DMS79 (cell line): ENCODE measurements around the gene ERBIN.
"Not testable (repeated sequence)": the region's sequence is repeated elsewhere in the genome, so short reads cannot be mapped to it uniquely, and the experiment has no call there.

Source experiments
- DNase-seq: peaks from one replicate; lab custom pipeline; 2025; lab: John Stamatoyannopoulos, UW

ERBIN gene

DNA sequence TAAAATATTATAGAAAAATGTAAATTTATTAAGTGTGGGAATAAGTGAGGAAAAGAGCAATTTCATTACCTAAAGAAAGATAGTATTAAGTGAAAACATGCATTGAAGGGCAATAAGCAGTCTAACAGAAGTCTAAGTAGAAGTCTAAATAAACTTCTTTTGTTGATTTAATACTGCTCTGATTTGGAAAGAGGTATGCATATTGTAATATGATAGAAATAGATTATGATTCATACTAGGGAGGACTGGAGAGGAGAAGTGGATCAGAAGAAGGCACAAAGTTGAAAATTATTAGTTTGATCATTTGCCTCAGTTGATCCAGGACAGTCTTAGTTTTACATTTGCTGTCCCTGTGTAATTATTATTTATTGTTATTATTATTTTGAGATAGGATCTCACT is 6.6 kb upstream of the ERBIN start:
- no peak for DNase-seq

DNA sequence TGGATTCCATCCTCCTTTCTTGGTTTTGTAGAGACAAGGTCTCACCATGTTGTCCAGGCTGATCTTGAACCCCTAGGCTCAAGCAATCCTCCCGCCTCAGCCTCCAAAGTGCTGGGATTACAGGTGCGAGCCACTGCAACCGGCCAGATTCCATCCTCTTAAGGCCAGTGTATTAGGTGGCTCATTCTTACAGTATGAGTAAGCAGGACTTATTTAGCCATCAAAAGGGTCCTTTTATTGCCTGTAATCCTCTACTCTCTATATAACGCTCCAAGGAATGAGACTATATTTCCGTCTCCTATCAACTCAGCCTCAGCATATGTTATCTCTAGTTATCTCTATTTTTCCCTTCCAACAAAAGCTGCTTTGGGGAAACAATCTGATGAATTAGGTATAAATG is 3.0 kb upstream of the ERBIN start:
- DNase-seq = no peak

DNA sequence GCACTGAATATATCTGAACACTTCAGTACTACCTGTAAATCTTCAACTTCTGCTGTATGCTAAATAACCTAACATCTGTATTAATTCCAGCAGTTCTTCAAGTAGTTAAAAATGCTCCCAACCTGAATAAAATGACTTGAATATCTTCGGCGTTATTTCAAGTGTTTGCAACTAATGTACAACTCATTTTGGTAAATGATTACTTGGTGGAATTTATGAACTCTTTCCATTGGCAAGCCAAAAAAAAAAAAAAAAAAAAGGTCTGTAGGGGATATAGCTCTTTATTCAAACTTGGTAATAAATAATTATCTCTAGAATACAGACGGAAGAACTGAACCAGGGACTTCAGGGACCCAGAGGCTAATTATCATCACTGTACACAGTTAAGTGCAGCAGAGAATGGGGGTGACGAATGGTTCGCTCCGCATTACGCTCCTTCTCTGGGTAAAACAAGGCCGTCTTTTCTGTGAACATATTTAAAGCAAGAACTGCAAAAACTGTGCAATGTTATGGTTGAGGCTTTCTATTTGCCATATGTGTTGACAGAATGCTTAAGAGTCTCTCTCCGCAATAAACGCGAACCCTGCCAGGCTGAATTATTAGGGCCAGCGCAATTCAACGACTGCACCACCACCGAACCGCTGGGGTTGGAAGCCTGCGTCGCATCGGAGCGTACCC is 1.9 kb upstream of the ERBIN start:
- DNase-seq = no peak

GRCh38 chr5:65925044-65925600 is 1.3 kb upstream of the ERBIN start:
- no peak for DNase-seq

DNA sequence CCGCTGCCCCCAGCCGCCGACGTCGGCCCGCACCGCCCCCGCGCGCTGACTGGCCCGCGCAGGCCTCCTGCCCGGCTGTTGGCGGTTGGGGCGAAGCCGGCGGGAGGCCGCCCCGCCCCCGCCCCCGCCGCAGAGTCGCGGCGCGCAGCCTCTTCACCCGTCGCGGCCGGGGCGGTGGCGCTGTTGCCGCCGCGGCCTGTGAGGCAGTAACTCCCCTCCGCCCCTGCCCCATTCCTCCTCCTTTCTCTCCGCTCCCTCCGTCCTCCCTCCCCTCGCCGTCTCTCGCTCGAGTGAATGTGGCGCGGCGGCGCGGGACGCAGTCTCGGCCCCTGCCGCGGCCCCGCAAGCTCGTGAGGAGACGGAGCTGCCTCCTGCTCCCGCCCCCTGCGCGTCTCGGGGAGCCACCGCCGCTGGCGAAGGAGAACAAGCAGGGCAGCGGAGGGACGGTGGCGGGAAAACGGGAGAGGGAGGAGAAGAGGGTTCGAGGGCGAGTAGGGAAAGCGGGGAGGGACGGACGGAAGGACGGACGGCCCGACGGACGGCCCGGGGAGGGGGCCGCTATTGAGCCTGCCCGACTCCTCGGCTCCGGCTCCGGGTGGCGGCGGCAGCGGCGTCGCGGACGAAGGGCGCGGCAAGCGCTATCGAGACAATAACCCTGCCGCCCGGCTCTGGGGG is 637 bp upstream of the ERBIN start:
- DNase-seq = peak; percentile 33

GRCh38 chr5:65926893-65927292 is 518 bp downstream of the ERBIN start:
- no peak for DNase-seq

DNA sequence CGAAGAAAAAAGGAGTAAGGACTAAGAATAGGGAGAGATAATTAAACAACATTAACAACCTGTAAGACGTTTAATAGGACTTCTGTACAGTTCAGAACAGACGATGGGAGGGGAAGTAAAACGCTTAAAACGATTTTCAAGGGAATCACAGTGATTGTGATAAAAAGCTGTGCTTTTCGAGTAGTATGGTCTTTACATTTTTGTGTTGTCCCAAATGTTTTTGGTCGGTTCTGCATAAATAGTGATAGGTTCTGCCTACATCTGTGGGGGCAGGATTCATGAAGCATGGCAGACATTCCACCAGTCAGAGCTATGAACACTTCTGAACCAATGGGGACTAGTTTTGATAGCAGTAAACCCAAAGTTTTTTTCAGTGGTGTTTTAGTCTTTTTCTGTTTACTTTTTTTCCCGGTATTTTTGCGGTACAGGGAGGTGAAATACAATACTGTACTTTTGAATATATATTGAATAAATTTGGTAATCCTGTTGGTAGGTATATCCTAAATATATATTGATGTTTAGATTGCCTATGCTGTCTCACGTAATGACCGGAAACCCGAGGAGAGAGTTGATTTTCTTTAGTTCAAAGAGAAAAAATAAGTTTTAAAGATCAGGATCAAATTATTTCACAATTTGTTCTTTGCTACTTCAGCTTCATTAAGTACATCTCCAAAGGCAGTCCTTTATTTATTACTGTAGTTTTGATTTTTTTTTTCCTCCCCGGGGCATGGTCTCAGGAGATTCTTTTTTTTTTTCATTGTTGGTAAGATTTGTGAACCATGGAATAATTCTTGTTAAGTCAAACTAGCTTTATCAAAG is 1.3 kb downstream of the ERBIN start:
- no peak for DNase-seq

GRCh38 chr5:65928322-65928752 is 2.0 kb downstream of the ERBIN start:
- no peak for DNase-seq

DNA sequence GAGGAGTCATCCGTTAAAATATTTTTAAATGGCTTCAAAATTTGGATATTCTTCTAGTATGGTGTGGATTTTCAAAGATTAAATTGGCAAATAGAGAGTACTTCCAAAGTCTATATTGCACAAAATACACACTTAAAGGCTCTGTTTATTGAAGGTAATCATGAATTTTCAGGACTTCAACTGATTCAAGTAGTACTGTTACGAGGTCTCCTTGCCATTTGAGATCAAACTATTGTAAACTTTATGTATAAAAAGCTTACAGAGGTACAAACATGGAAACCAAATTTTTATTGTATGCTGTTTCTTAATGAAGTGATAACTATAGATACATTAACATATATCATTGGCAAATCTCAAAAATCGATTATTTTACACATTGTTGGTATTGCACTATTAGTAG is 2.5 kb downstream of the ERBIN start:
- no peak for DNase-seq

GRCh38 chr5:65932676-65933075 is 6.3 kb downstream of the ERBIN start:
- no peak for DNase-seq

GRCh38 chr5:65933295-65933694 is 6.9 kb downstream of the ERBIN start:
- no peak for DNase-seq

GRCh38 chr5:65938256-65938655 is 11.9 kb downstream of the ERBIN start:
- no peak for DNase-seq

DNA sequence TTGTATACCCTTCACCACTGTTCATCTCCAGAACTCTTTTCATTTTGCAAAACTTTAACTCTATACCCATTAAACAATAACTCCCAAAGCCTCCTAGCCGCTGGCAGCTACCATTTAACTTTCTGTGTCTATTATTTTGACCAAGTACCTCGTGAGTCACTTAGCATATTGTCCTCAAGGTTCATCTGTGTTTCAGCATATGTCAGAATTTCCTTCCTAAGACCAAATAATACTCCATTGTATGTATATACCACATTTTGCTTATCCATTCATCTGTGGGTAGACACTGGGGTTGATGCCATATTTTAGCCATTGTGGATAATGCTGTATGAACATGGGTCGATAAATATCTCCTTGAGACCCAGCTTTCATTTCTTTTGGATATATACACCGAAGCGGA is 17.4 kb downstream of the ERBIN start:
- no peak for DNase-seq

- DNase-seq = no peak
Measured at GRCh38 chr5:65946198-65946745, 19.9 kb downstream of the ERBIN start.

DNA sequence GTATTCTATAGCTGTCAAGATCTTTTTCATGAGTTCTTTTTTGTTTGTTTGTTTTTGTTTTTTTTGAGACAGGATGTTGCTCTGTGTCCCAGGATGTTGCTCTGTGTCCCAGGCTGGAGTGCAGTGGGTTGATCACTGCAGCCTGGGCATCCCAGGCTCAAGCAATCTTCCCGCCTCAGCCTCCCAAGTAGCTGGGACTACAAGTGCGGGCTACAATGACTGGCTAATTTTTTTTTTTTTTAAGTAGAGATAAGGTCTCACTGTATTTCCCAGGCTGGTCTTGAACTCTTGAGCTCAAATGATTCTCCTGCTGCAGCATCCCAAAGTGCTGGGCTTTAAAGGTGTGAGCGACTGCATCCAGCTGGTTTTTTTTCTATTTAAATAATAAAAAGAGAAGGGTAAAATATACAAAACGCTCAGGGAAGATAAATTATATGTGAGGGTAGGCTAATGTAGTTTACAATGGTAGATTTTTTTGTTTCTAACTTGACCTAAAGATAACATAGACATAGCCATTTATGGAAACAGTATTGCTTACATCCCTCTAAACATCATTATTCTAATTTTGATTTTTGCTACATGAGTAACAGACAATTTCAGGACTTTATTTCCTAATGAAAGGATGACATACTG is 21.9 kb downstream of the ERBIN start:
- no peak for DNase-seq

GRCh38 chr5:65951330-65951729 is 25.0 kb downstream of the ERBIN start:
- DNase-seq = no peak

DNA sequence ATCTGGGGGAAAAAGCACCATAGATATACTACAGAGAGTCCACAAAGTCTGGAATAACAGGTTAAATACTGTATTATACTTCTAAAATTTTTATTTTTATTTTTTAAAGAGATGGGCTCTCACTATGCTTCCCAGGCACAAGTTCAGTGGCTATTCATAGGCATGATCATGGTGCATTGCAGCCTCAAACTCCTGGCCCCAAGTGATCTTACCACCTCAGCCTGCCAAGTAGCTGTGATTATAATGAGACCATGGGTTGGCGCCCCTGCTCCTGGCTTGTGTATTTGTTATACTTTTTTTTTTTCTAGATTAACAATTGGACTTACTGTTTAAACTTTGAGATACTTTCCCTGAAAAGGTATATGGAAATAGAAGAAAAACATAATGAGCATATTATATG is 25.9 kb downstream of the ERBIN start:
- no peak for DNase-seq

DNA sequence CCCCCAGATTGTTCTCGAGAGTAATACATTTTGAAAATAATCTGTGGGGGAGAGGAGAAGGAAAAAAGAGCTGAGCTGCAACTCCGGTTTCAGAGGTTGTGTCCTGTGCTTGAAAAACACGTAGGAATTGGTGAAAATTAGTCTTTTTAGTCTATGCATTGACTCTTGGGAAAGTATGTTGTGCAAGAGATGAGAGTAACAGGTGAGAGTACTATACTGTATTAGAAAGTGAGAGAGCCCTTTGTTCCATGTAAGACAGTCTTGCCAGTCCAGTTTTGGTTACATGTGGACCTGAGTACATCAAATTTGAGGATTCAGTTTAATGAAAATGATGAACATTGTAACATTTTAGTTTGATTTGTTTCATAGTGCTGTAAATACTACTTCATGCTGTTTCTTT is 27.8 kb downstream of the ERBIN start:
- no peak for DNase-seq

DNA sequence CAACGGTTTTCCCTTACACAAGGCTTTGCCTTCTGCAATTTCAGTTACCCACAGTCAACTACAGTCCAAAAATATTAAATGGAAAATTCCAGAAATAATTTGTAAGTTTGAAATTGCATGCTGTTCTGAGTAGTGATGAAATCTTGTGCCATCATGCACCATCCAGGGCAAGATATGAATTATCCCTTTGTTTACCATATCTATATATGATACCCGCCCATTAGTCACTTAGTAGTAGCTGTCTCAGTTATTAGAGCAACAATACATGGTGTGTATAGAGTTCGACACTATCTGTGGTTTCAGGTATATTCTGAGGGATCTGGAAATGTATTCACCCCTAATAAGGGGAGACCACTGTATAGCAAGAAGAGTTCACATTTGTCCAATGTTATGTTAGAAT is 29.4 kb downstream of the ERBIN start:
- no peak for DNase-seq

DNA sequence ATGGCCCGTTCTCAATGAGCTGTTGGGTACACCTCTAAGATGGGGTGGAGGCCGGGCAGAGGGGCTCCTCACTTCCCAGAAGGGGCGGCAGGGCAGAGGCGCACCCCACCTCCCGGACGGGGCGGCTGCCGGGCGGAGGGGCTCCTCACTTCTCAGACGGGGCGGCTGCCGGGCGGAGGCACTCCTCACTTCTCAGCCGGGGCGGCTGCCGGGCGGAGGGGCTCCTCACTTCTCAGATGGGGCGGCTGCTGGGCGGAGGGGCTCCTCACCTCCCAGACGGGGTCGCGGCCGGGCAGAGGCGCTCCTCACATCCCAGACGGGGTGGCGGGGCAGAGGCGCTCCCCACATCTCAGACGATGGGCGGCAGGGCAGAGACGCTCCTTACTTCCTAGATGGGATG is 31.3 kb downstream of the ERBIN start:
- DNase-seq = not testable (repeated sequence)

GRCh38 chr5:65961633-65962032 is 35.3 kb downstream of the ERBIN start:
- DNase-seq = no peak
